ENCODE data around the gene ABCG1.

DNA sequence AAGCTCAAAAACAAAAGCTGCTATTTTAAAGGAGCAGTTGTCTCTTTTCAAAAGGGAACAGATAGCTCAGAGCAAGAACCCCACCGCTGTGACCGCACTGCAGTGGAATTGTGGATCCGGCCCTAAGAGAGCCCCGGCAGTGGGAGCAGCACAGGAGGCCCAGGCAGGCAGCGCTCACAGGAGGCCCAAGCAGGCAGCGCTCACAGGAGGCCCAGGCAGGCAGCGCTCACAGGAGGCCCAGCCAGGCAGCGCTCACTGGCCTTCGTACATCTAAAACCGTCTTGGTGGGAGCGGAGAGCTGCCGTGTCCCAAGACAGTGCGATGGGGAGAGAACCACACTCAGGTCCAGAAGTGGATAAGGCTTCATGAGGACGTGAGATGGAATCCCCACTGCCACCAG lies 92.2 kb downstream of the ABCG1 start:
- TF ChIP-seq, protein P1, sequence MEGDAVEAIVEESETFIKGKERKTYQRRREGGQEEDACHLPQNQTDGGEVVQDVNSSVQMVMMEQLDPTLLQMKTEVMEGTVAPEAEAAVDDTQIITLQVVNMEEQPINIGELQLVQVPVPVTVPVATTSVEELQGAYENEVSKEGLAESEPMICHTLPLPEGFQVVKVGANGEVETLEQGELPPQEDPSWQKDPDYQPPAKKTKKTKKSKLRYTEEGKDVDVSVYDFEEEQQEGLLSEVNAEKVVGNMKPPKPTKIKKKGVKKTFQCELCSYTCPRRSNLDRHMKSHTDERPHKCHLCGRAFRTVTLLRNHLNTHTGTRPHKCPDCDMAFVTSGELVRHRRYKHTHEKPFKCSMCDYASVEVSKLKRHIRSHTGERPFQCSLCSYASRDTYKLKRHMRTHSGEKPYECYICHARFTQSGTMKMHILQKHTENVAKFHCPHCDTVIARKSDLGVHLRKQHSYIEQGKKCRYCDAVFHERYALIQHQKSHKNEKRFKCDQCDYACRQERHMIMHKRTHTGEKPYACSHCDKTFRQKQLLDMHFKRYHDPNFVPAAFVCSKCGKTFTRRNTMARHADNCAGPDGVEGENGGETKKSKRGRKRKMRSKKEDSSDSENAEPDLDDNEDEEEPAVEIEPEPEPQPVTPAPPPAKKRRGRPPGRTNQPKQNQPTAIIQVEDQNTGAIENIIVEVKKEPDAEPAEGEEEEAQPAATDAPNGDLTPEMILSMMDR (IDR thresholded peaks at IDR 0.05): no peak
- TF ChIP-seq POLR2AphosphoS5 (IDR thresholded peaks at IDR 0.05): no peak

All from suprapubic skin (tissue), 3 donors.